NCI-H524 treated with DMSO at 0.1 percent for 48 hours (cell line): ENCODE data around the gene AUTS2.
A peak's percentile ranks its signal among the peaks of the same experiment; 100 is the strongest.

ENCODE experiments used
- DNase-seq: peaks from one replicate; lab custom pipeline; 2025; lab: John Stamatoyannopoulos, UW

AUTS2 gene

GRCh38 chr7:70758646-70759045 is 1160.4 kb downstream of the AUTS2 start:
- DNase-seq = no peak

DNA sequence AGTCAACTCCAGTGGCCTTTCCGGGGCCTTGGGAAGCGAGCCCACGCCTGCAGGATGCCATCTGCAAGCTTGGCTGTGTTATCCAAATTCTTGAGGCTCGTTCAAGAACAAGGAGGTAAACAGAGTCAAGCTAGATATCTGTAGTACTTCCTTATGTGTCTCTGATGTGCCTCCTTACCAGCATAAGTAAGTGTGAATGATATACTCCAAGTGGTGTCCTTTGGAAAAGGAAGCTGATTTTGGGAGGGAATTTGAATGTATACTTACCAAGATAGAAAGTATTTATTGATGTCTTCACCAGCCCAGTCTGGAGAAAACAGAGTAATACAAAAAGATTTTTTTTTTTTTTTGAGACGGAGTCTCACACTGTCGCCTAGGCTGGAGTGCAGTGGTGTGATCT is 1161.4 kb downstream of the AUTS2 start:
- no peak for DNase-seq

GRCh38 chr7:70761711-70762328 is 1163.5 kb downstream of the AUTS2 start:
- no peak for DNase-seq

- no peak for DNase-seq
Observed at GRCh38 chr7:70762696-70763095, 1164.4 kb downstream of the AUTS2 start.

- no peak for DNase-seq
Observed at GRCh38 chr7:70763961-70764691, 1165.9 kb downstream of the AUTS2 start.

GRCh38 chr7:70764701-70765208 is 1166.5 kb downstream of the AUTS2 start:
- DNase-seq = no peak

- DNase-seq = no peak
Observed at GRCh38 chr7:70765651-70766050, 1167.4 kb downstream of the AUTS2 start.

- no peak for DNase-seq
Observed at GRCh38 chr7:70766109-70766508, 1167.8 kb downstream of the AUTS2 start.

DNA sequence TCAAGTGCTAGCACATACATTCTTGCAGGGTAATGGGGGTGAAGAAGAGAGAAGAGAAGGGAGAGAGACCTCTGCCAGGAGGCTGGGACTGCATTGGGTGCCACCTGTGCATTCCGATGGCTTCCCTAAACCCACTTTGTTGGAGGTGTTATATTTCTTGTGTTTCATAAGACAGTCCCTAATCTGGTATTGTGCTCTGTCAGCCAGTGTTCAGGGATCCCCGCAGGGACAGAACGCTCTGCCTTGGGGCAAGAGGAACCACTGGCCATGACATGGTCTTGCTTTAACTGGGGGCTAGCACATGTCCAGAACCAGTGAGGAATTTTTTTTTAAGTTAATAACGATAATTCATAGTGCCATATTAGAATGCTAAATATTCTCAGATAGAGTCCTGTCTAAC is 1168.4 kb downstream of the AUTS2 start:
- no peak for DNase-seq

GRCh38 chr7:70770154-70770553 is 1171.9 kb downstream of the AUTS2 start:
- DNase-seq = no peak

DNA sequence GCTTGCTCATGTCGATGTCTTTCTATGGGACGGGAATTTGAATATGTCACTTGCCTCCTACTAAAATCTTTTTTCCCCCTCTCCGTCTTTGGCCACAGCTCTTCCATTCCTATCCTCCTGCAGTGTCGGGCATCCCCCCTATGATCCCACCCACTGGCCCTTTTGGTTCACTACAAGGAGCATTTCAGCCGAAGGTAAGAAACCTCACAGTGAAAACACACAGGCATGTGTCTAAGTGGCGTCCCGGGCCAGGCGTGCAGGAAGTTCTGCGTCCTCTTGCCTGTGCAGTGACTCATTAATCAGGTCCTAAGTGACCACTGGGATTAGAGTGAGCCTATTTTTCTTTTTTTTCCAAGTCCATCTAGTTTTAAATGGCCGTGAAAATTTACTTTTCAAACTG is 1173.2 kb downstream of the AUTS2 start:
- no peak for DNase-seq

- no peak for DNase-seq
Observed at GRCh38 chr7:70772891-70773290, 1174.6 kb downstream of the AUTS2 start.

DNA sequence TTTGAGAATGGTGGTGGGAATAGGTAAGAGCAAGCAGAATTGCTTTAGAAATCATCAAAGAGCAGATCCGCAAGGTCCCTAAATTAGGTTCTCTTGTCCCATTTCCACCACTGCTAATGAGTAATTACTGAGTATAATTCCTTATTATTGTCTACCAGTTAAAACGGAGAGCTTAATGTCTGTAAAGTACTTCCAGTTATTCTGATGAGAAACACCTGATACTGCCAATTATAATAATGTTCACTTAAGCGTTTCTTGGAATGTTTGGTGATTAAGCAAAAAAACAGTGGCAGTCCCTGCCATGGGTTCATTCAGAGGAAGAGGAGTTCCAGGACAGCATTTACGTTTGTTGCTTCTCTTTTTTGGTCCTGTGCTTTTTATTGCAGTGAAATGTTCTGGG is 1175.1 kb downstream of the AUTS2 start:
- DNase-seq = no peak

GRCh38 chr7:70774950-70775527 is 1176.8 kb downstream of the AUTS2 start:
- no peak for DNase-seq

- DNase-seq = no peak
Observed at GRCh38 chr7:70775570-70776156, 1177.4 kb downstream of the AUTS2 start.

DNA sequence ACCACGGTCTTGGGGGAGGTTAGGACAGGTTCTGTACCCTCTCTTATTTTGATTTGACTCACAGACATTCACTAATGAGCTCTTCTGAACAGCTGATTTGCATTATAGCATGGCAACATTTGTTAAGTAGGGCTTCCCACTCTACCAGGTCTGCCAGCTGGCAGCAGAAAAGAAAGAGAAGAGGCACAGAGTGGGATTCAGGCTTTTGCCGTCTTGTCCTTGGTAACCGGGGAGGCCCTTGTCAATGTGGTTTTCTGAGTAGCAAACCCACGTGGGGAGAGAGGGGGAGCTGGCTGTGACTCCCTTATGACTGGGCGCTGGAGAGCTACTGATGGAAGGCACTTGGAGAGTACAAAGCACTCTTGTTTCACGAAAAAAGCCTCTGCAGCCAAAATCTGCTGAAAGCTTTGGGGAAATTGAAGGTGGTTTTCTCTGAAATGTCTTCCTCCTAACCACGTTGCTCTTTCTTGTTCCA is 1178.4 kb downstream of the AUTS2 start:
- peak; percentile 10 for DNase-seq

DNA sequence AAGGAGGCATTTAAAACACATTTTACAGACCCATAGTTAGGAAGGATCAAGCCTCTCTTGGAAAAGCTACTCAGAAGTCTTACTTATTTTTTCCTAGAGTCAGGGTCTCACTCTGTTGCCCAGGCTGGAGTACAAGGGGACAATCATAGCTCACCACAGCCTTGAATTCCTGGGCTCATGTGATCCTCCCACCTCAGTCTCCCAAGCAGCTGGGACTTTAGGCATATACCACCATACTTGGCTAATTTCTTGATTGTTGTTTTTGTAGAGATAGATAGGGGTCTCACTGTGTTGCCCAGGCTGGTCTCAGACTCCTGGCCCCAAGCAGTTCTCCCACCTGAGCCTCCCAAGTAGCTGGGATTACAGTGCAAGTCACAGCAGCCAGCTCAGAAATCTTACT is 1179.0 kb downstream of the AUTS2 start:
- no peak for DNase-seq

DNA sequence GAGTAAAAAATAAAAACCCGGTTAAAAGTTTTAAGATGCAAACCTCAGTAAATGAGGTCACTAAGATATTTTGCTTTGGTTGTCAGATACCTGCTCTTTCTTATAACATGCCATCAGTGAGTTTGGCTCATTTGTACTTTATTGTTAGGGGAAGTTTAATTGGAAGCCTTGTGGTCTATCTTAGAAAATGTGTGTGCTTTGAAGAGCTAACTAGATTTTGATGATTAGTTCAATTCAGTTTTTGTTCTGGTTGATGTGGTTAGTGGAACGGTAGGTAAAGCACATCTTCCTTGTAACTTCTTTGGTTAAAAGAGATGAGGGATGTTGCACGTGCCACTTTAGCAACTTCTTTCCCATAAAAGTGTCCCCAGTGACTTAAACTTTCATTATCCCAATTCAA is 1180.3 kb downstream of the AUTS2 start:
- DNase-seq = no peak

GRCh38 chr7:70779321-70779720 is 1181.0 kb downstream of the AUTS2 start:
- no peak for DNase-seq

GRCh38 chr7:70781922-70782311 is 1183.6 kb downstream of the AUTS2 start:
- DNase-seq = no peak

- DNase-seq = no peak
Observed at GRCh38 chr7:70782796-70783195, 1184.5 kb downstream of the AUTS2 start.

DNA sequence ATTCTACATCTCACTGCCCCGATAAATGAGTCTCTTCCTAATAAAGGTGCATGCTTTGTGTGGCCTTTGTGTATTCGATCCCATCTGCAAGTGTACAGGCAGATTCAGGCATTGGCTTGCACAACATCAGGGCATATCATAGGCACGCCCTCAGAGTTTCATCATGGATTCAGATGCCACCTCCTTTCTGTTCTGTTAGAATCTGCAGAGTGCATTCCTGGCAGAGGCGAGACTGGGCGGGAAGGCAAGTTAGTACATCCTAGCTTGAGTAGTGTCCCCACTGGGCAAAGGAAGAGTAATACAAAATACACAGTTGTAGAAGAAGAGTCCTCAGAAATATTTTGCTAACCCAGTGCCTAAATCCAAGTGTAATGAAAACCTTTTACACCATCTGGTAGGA is 1187.2 kb downstream of the AUTS2 start:
- no peak for DNase-seq

DNA sequence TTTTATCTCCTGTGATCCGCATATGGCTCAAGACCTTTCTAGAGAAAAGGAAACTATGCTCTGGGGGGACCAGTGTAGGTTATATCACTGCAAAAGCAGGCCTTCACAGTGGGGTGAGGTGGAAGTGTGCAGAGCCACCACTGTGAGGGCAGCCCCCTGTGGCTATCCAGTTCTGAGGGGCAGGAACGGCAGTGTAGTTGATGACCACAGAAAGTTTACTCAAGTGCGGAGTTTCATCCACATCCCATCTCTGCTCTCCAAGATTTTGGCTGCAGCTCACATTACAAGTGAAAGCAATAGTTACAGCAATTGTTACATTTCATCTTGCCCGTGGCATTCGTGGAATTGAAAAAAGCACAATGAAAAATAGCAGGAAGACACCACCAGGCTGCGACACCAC is 1187.8 kb downstream of the AUTS2 start:
- no peak for DNase-seq
